GM11168 (cell line): ENCODE results near the gene SMARCD2.
"Not testable (repeated sequence)": the region's sequence is repeated elsewhere in the genome, so short reads cannot be mapped to it uniquely, and the experiment has no call there.

ENCODE experiments used
- in situ Hi-C: fragments of 300-500 bp; cut with MboI; formaldehyde crosslinking; loops from one replicate; pipeline ENCODE4 v1.12.0; 2022; ENCODE audit warnings: low sequenced_read_pairs; ENCODE audit not compliant: unreplicated experiment

Gene SMARCD2

DNA sequence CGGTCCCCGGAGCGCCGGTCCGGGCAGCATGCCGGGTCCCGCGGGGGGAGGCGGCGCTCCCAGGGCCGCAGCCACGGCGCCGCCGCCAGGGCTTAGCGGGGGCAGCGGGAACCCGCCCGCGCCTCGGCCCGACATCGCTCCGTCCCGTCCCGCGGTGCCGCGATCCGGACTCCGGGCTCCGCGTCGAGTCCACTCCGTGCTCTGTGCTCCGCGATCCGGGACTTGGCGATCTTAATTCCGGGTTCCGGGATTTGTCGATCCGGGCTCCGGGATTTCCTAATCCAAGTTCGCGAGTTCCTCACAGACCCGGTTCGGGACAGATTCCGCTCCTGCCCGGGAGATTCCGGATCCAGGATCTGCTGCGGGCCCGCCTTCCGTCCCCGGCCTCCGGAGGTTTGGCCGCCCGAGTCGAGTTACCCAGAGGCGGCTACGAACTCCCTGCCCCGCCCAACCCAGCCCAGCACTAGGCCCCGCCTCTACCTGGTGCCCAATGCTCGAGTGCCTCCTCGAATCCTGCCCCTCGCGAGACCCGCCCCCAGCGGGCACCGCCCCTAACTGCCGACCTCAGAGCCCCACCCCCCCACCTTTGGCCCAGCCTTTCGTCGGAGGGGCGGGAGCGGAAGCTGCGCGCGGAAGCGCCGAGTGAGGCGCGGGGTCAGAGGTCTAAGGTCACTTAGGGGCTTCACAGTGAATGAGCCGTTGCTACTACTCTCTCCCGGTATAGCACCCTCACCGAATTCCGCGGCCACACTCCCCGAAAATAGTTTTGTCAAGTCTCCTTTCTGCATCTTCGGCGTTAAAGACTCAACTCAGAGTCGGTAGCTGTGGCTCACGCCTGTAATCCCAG, at the start of gene SMARCD2:
Gene SMARCD2, minus strand, starts transcription at position 146 of the 847 bp plus-strand sequence. Its CDS starts 11 bp downstream, at position 135.
- in situ Hi-C loops = no loop called here

DNA sequence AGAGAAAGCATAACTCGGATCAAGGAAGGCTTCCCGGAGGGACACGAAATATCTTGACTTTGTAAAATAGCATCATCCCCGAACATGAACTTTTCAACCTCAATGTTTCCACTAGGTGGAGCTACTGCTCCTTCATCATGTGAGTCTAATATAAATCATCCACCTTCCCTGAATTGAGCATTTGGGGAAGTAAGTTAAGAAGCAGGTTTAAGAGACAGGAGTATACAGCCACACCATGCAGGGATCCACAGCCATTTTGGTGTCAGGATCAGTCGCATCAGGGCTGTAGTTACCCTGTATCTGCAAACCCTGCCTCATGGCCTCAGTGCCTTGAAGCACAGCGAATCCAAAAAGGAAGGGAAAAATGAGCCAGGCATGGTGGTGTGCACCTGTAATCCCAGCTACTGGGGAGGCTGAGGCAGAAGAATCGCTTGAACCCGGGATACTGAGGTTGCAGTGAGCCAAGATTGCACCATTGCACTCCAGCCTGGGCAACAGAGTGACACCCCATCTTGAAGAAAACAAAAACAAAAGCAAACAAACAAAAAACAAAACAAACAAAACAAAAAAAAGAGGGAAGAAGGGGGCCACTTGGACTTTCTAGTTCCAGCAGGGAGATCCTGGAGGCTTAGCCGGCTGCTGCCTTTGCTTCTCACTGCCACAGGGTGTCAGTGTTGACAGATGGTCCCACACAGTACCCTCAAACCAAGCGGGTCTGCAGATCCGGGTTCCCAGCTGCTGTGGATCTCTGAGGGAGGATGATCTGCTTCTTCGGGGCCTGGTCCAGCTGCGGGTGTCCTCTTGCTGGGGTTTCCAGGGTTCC, 46.8 kb upstream of the SMARCD2 start:
- in situ Hi-C loops = not testable (repeated sequence)

DNA sequence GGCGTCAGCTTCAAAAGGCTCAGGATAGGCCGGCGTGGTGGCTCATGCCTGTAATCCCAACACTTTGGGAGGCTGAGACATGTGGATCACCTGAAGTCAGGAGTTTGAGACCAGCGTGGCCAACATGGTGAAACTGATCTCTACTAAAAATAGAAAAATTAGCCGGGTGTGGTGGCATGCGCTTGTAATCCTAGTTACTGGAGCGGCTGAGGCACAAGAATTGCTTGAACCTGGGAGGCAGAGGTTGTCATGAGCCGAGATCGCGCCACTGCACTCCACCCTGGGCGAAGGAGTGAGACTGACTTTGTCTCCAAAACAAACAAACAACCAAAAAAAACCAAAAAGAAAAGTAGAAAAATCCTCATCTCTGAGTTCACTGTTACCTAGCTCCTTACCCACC, 42.6 kb upstream of the SMARCD2 start:
- in situ Hi-C loops = not testable (repeated sequence)

DNA sequence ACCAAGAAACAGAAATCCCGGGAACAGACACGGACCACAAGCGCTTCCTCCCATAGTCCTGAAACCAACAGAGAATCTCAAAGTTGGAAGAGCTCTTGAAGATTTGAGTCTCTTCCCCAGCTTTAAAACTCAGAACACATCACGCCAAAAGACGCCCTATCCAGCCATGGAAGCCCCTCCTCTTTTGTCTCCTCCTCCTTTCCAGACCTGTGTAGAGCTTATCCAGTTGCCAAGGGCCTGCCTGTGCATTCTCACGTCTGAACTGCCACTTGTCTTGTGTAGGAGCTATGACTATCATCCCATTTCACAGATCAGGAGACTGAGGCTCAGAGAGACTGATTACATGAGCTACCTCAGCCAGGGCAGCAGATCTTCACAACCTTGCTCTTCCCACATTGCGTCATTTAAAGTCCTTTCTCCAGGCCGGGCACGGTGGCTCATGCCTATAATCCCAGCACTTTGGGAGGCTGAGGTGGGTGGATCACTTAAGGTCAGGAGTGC, 40.2 kb upstream of the SMARCD2 start:
- in situ Hi-C loops = not testable (repeated sequence)

DNA sequence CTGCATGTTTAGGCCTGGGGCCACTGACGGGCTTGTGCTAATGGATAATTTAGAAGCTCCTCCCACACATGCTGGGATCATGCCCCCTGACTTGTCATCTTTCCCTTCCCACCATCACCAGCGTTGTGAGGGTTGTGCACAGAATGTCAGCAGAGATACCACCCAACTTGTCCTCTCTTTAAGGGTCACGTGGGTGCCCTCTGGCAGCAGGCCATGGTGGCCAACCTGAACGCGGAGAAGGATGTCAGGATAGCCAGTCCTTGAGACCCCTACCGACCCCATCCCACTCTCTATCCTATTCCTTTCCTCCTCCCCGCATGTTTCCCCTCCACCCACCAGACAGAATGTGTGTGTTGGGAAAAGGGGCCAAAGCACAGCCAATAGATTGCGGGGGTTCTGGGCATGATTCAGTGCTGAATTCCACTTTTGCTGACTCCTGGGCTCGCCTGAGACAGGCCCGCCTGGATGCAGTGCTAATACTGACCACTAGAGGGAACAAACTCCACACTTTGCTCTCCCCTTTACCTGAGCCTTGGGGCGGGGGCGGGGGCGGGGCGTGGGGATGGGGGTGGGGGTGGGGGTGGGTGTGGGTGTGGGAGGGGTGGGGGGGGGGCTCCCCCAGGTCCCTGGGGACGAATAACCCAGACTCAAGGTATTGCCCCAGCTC, 39.6 kb upstream of the SMARCD2 start, which contains the start of gene GH2:
Gene GH2, minus strand, starts transcription at position 10 of the 667 bp plus-strand sequence. CDS start 143 bp downstream, outside the sequence.
- in situ Hi-C loops = no loop called here

DNA sequence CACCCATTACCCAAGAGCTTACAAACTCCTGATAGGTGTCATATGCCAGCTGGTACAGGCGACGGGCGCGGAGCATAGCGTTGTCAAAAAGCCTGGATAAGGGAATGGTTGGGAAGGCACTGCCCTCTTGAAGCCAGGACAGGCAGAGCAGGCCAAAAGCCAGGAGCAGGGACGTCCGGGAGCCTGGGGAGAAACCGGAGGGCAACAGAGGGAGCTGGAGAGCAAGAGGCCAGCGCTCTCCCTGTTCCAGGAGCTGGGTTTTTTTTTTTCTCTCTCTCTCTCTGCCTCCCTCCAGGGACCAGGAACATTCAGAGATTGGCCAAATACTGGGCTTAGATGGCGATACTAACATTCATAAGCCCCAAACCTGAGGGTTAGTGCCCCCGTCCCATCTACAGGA, 38.9 kb upstream of the SMARCD2 start:
- in situ Hi-C loops = not testable (repeated sequence)

DNA sequence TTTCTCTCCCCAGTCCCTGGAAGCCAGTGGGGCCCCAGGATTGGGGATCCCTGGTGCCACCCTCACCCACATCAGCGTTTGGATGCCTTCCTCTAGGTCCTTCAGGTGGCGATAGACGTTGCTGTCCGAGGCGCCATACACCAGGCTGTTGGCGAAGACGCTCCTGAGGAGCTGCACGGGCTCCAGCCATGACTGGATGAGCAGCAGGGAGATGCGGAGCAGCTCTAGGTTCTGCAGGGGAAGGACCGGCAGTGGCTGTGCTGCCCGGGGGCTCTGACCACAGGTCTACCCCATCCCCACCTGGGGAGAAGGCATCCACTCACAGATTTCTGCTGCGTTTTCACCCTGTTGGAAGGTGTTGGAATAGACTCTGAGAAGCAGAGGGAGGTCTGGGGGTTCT, 38.2 kb upstream of the SMARCD2 start:
- in situ Hi-C loops = no loop called here

DNA sequence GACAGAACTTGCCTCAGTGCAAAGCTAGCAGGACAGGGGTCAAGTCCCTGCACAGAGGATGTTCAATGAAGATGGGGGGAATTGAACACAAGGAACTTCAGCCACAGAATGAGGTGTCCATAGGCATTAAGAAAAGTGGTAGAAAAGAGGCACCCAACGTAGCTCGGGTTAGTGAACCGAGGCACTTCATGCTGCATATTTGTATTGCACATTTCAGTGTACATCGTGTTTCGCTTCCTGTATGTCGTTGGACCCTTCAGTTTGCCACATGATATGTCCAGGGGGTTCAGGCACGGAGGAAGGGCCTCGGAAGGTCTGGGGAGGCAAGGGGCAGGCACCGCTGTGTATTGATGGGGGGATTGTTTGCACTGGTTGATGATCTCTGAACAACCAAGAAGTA, 35.9 kb upstream of the SMARCD2 start:
- in situ Hi-C loops = not testable (repeated sequence)

DNA sequence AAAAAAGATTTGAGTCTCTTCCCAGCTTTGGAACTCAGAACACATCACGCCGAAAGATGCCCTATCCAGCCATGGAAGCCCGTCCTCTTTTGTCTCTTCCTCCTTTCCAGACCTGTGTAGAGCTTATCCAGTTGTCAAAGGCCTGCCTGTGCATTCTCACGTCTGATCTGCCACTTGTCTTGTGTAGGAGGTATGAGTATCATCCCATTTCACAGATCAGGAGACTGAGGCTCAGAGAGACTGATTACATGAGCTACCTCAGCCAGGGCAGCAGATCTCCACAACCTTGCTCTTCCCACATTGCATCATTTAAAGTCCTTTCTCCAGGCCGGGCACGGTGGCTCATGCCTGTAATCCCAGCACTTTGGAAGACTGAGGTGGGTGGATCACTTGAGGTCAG, 32.2 kb upstream of the SMARCD2 start:
- in situ Hi-C loops = not testable (repeated sequence)

DNA sequence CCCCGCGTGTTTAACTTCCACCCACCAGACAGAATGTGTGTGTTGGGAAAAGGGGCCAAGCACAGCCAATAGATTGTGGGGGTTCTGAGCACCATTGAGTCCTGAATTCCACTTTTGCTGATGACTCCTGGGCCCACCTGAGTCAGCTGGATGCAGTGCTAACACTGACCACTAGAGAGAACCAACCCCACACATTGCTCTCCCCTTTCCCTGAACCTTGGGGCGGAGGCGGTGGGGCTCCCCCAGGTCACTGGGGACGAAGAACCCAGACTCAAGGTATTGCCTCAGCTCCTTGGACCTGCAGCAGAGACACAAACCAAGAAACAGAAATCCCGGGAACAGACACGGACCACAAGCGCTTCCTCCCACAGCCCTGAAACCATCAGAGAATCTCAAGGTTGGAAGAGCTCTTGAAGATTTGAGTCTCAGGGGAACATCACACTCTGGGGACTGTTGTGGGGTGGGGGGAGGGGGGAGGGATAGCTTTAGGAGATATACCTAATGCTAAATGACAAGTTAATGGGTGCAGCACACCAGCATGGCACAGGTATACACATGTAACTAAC, 31.7 kb upstream of the SMARCD2 start:
- in situ Hi-C loops = not testable (repeated sequence)

DNA sequence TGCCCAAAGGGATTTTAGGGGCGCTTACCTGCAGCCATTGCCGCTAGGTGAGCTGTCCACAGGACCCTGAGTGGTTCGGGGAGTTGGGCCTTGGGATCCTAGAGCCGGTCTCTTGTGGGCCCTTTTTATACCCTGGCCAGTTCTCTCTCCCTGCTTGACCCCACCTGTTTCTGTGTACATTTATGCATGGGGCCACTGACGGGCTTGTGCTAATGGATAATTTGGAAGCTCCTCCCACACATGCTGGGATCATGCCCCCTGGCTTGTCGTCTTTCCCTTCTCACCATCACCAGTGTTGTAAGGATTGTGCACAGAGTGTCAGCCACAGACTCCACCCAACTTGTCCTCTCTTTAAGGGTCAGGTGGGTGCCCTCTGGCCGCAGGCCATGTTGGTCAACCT, 31.1 kb upstream of the SMARCD2 start, which contains the start of gene CSH2:
Gene CSH2, minus strand, starts transcription at position 101 of the 400 bp plus-strand sequence. Its CDS starts 63 bp downstream, at position 38.
- in situ Hi-C loops = not testable (repeated sequence)

DNA sequence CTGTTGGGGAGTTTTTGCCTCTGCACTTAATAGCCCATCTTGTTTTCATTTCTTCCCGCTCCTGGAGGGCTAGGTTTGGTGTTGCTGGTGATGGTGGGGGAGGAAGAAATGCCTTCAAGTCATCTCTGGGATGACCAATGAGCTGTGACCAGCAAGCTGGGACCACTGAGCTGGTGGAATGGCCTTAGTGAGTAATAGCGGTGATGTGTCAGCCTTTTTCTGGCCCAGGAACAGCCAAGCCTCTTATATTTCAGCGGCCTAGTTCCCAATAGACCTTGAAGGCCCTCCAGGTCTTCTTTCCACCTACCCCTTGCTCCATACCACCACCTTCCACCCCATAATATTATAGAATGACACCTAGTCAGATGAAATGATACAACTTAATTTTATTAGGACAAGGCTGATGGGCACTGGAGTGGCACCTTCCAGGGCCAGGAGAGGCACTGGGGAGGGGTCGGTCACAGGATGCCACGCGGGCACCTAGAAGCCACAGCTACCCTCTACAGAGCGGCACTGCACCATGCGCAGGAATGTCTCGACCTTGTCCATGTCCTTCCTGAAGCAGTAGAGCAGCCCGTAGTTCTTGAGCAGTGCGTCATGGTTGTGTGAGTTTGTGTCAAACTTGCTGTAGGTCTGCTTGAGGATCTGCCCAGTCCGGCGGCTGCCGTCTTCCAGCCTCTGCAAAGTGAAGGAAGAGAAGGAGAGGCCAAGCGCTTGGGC, 29.3 kb upstream of the SMARCD2 start:
- in situ Hi-C loops = not testable (repeated sequence)

DNA sequence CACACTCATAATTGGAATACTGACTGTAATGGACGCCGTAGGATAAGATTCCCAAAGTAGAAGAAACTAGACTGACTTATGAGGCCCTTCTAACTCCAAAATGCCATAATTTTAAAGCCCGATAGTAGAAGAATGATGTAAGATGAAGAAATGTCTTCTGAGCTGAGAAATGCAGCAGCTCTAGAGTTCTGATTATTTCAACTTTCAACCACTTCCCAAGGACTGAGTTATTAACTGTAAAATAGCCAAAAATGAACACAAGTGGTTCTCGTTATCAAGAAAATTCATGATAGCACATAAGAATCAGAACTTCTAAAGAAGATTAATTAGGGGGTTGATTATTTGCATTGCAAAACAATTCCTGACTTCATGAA, 27.8 kb upstream of the SMARCD2 start:
- in situ Hi-C loops = not testable (repeated sequence)

DNA sequence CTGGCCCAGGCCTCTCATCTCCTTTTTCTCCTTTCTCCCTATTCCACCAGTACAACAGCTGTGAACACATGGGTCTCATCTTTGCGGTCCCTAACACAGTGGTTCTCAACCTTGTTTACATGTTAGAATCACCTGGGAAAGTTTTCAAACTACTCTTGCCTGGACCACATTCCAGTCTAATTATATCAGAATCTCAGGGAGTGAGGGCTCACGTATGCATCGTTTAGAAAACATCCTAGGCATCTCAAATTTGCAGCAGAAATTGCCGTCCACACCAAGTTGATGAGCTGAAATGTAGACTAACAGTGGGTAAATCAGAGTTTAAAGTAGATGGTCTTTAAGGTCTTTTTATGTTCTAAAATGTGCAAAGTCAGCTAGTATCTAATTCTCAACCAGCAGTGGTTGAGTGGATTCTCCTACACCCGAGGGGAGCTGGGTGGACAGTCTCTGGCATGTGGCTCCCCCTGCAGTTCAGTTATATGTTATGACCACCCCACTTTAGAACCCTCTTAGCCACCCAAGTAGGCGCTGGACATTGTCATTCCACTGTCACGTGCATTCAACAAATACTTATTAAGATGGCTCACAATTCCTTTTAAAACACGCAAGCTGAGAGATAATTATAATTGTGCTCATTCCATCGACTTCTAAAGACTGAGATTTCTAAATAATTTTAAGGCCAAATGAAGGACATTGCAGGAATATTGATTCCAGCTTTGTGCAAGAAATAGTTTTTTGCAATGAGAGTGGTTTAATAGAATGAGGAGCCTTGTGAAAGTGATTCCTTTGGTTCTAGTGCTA, 27.2 kb upstream of the SMARCD2 start:
- in situ Hi-C loops = not testable (repeated sequence)

DNA sequence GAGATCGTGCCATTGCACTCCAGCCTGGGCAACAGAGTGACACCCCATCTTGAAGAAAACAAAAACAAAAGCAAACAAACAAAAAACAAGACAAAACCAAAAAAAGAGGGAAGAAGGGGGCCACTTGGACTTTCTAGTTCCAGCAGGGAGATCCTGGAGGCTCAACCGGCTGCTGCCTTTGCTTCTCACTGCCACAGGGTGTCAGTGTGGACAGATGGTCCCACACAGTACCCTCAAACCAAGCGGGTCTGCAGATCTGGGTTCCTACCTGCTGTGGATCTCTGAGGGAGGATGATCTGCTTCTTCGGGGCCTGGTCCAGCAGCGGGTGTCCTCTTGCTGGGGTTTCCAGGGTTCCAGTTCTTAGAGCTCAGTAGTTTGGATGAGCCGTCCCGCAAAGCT, 24.1 kb upstream of the SMARCD2 start:
- in situ Hi-C loops = not testable (repeated sequence)

DNA sequence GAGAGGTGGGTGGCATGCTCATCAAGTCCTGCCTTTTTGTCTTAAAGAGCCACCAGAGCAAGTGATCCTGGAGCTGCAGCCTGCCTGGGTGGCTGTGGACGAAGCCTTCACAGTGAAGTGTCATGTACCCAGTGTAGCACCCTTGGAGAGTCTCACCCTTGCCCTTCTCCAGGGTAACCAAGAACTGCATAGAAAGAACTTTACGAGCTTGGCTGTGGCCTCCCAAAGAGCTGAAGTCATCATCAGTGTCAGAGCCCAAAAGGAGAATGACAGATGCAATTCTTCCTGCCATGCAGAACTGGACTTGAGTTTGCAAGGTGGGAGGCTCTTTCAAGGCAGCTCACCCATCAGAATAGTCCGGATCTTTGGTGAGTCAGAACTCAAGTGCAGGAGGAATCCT, 16.8 kb upstream of the SMARCD2 start:
- in situ Hi-C loops = no loop called here

DNA sequence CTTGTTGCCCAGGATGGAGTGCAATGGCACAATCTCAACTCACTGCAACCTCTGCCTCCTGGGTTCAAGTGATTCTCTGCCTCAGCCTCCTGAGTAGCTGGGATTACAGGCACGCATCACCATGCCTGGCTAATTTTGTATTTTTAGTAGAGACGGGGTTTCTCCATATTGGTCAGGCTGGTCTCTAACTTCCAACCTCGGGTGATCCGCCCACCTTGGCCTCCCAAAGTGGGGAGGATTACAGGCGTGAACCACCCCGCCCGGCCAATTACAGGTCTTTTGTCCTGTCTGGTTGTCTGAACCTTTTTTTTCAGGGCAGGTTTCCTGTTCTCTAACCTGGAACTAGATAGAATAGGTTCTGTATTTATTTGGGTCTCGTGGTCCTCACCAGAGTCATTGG, 13.9 kb upstream of the SMARCD2 start:
- in situ Hi-C loops = not testable (repeated sequence)

DNA sequence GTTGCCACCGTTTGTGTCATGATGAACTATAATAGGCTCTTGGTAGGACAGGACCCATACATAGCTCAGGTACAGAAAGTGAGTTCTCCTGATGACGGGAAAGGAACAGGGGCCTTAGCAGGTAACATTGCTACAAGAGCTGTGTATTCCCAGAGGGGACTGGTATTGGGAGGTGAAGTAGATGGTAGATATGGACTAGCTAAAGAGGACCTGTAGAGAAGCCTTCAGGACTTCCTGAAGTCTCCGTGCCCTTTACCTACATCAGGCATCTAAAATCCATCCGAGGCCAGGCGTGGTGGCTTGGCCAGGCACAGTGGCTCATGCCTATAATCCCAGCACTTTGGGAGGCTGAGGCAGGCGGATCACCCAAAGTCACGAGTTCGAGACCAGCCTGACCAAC, 12.7 kb upstream of the SMARCD2 start:
- in situ Hi-C loops = no loop called here

DNA sequence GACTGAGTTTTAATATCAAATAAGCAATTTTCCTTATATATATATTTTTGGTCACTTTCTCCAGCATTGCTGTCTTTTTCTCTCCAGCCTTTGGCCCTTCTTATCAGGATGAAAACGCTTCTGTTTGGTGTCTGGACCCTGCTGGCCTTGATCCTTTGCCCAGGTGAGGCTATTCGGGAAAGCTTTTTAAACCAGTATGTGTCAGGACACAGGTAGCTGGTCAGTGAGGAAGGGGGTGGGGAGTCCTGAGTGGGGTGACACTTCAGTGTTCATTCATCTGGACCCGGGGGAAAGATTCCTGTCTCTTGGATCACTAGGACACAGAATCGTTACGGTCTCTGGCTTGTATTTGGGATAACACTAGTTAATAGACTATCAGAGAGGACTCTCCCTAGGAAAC, 12.2 kb upstream of the SMARCD2 start:
- in situ Hi-C loops = no loop called here
